ENCODE measurements around the gene CD52.

Gene CD52

GRCh38 chr1:26346274-26347033, 28.7 kb downstream of the CD52 start:
- no peak for TF ChIP-seq CTCF (IDR thresholded peaks at IDR 0.05)
- H3K79me2 ChIP-seq, result no peaks in the 10 kb centered on the region
- no peaks in the 10 kb centered on the region for H3K27me3 ChIP-seq (ENCODE audit: control insufficient read depth, insufficient read depth, low read length)
- H3K9ac ChIP-seq, result no peak overlapping the region
- H3K4me1 ChIP-seq, result no peaks in the 10 kb centered on the region
- H3K4me3 ChIP-seq (ENCODE audit: low read depth, low read length), result no peak overlapping the region
- no peaks in the 10 kb centered on the region for H3K9me3 ChIP-seq (ENCODE audit: control insufficient read depth, low read length)
- H2AFZ ChIP-seq, result no peak overlapping the region
- H3K27ac ChIP-seq, result no peak overlapping the region
- no peak overlapping the region for H3K4me2 ChIP-seq (ENCODE audit: low read length)
- H3K36me3 ChIP-seq (ENCODE audit: control insufficient read depth, insufficient read depth, low read length), result no peaks in the 10 kb centered on the region

- H3K4me1 ChIP-seq, result no peaks in the 10 kb centered on the region
- no peak for TF ChIP-seq CTCF (IDR thresholded peaks at IDR 0.05)
These were observed 31.6 kb downstream of the CD52 start for GRCh38 chr1:26349188-26349876.

GRCh38 chr1:26349877-26350244, 32.1 kb downstream of the CD52 start:
- no peak overlapping the region for H3K27ac ChIP-seq
- no peak overlapping the region for H3K4me3 ChIP-seq (ENCODE audit: low read depth, low read length)
- H3K4me2 ChIP-seq (ENCODE audit: low read length), result no peak overlapping the region
- H3K79me2 ChIP-seq, result no peaks in the 10 kb centered on the region
- H3K9me3 ChIP-seq (ENCODE audit: control insufficient read depth, low read length), result no peaks in the 10 kb centered on the region
- no peak overlapping the region for H3K9ac ChIP-seq
- no peak overlapping the region for H2AFZ ChIP-seq
- H3K36me3 ChIP-seq (ENCODE audit: control insufficient read depth, insufficient read depth, low read length), result no peaks in the 10 kb centered on the region
- no peak for TF ChIP-seq CTCF (IDR thresholded peaks at IDR 0.05)
- H3K27me3 ChIP-seq (ENCODE audit: control insufficient read depth, insufficient read depth, low read length), result no peaks in the 10 kb centered on the region
- no peaks in the 10 kb centered on the region for H3K4me1 ChIP-seq

More at GRCh38 chr1:26349188-26349876, 31.6 kb downstream of the CD52 start:
- Histone ChIP-seq H3K36me3 (ENCODE audit: control insufficient read depth, insufficient read depth, low read length) (no peaks in the 10 kb centered on the region), H3K9ac (no peak overlapping the region), H3K27ac (no peak overlapping the region), H3K4me3 (ENCODE audit: low read depth, low read length) (no peak overlapping the region), H3K27me3 (ENCODE audit: control insufficient read depth, insufficient read depth, low read length) (no peaks in the 10 kb centered on the region), H3K9me3 (ENCODE audit: control insufficient read depth, low read length) (no peaks in the 10 kb centered on the region), H3K79me2 (no peaks in the 10 kb centered on the region), H2AFZ (no peak overlapping the region), H3K4me2 (ENCODE audit: low read length) (no peak overlapping the region)

- TF ChIP-seq CTCF (IDR thresholded peaks at IDR 0.05), result no peak
- Histone ChIP-seq H3K36me3 (ENCODE audit: control insufficient read depth, insufficient read depth, low read length) (no peaks in the 10 kb centered on the region), H3K4me3 (ENCODE audit: low read depth, low read length) (no peak overlapping the region), H3K27me3 (ENCODE audit: control insufficient read depth, insufficient read depth, low read length) (no peaks in the 10 kb centered on the region), H2AFZ (no peak overlapping the region), H3K4me2 (ENCODE audit: low read length) (no peak overlapping the region), H3K79me2 (no peaks in the 10 kb centered on the region), H3K27ac (no peak overlapping the region), H3K4me1 (no peaks in the 10 kb centered on the region), H3K9me3 (ENCODE audit: control insufficient read depth, low read length) (no peaks in the 10 kb centered on the region), H3K9ac (no peak overlapping the region)
These were observed 32.6 kb downstream of the CD52 start for GRCh38 chr1:26350343-26350700.
